OCI-M2 (cell line): ENCODE measurements around the gene GAR1.
"Not testable (repeated sequence)": the region's sequence is repeated elsewhere in the genome, so short reads cannot be mapped to it uniquely, and the experiment has no call there.

ENCODE experiments used
- DNase-seq: peaks from one replicate; lab custom pipeline; 2025; ENCODE audit not compliant: unreplicated experiment; lab: John Stamatoyannopoulos, UW

The GAR1 gene

GRCh38 chr4:109846395-109847098 lies 31.0 kb downstream of the GAR1 start:
- DNase-seq, result no peak

GRCh38 chr4:109847896-109848442 lies 32.4 kb downstream of the GAR1 start, which contains the start of gene LRIT3:
Gene LRIT3 (plus strand): TSS chr4:109848107. CDS start chr4:109848202, 95 bp downstream.
- no peak for DNase-seq

GRCh38 chr4:109848501-109848900 lies 32.9 kb downstream of the GAR1 start:
- no peak for DNase-seq

- no peak for DNase-seq
These were observed 35.0 kb downstream of the GAR1 start for GRCh38 chr4:109850601-109851000.

GRCh38 chr4:109859426-109860300 lies 44.1 kb downstream of the GAR1 start:
- not testable (repeated sequence) for DNase-seq

- DNase-seq, result no peak
These were observed 45.7 kb downstream of the GAR1 start for GRCh38 chr4:109861271-109861670.

GRCh38 chr4:109861916-109862511 lies 46.5 kb downstream of the GAR1 start:
- DNase-seq, result no peak

- no peak for DNase-seq
These were observed 48.6 kb downstream of the GAR1 start for GRCh38 chr4:109864134-109864533.

- DNase-seq, result no peak
These were observed 54.5 kb downstream of the GAR1 start for GRCh38 chr4:109870061-109870460.

GRCh38 chr4:109872065-109872464 lies 56.5 kb downstream of the GAR1 start:
- DNase-seq, result no peak

GRCh38 chr4:109872950-109873656 lies 57.5 kb downstream of the GAR1 start:
- no peak for DNase-seq

GRCh38 chr4:109873791-109874514 lies 58.4 kb downstream of the GAR1 start:
- DNase-seq, result no peak
